HG03565 (cell line): ENCODE measurements around the gene SMOC1.
"Not testable (repeated sequence)": the region's sequence is repeated elsewhere in the genome, so short reads cannot be mapped to it uniquely, and the experiment has no call there.

Source experiments
- ATAC-seq: cut with Tn5 transposase; IDR thresholded peaks from one replicate; pipeline ENCODE4 v1.9.1; 2021; ENCODE audit warnings: mild to moderate bottlenecking, moderate library complexity; ENCODE audit not compliant: unreplicated experiment

The SMOC1 gene

GRCh38 chr14:69896080-69896479 lies 16.9 kb downstream of the SMOC1 start:
- no peak for ATAC-seq

- ATAC-seq: no peak
Observed at GRCh38 chr14:69896972-69897371, 17.8 kb downstream of the SMOC1 start.

- no peak for ATAC-seq
Observed at GRCh38 chr14:69900603-69901002, 21.4 kb downstream of the SMOC1 start.

GRCh38 chr14:69901113-69901951 lies 22.1 kb downstream of the SMOC1 start:
- no peak for ATAC-seq

- not testable (repeated sequence) for ATAC-seq
Observed at GRCh38 chr14:69903046-69903445, 23.8 kb downstream of the SMOC1 start.

- ATAC-seq: no peak
Observed at GRCh38 chr14:69904246-69904645, 25.0 kb downstream of the SMOC1 start.

- ATAC-seq: no peak
Observed at GRCh38 chr14:69906201-69906600, 27.0 kb downstream of the SMOC1 start.

- no peak for ATAC-seq
Observed at GRCh38 chr14:69909826-69910550, 30.8 kb downstream of the SMOC1 start.

- no peak for ATAC-seq
Observed at GRCh38 chr14:69910871-69911270, 31.7 kb downstream of the SMOC1 start.

- no peak for ATAC-seq
Observed at GRCh38 chr14:69913686-69914085, 34.5 kb downstream of the SMOC1 start.

GRCh38 chr14:69916396-69916795 lies 37.2 kb downstream of the SMOC1 start:
- ATAC-seq: no peak

- ATAC-seq: no peak
Observed at GRCh38 chr14:69917287-69917686, 38.1 kb downstream of the SMOC1 start.

GRCh38 chr14:69919815-69920214 lies 40.6 kb downstream of the SMOC1 start:
- no peak for ATAC-seq

GRCh38 chr14:69921052-69921451 lies 41.8 kb downstream of the SMOC1 start:
- no peak for ATAC-seq

GRCh38 chr14:69922198-69922597 lies 43.0 kb downstream of the SMOC1 start:
- ATAC-seq: no peak

- no peak for ATAC-seq
Observed at GRCh38 chr14:69924201-69924600, 45.0 kb downstream of the SMOC1 start.

GRCh38 chr14:69928111-69928523 lies 48.9 kb downstream of the SMOC1 start:
- no peak for ATAC-seq

- no peak for ATAC-seq
Observed at GRCh38 chr14:69930780-69931379, 51.7 kb downstream of the SMOC1 start.

- ATAC-seq: no peak
Observed at GRCh38 chr14:69931960-69932359, 52.7 kb downstream of the SMOC1 start.

- ATAC-seq: no peak
Observed at GRCh38 chr14:69932391-69932790, 53.2 kb downstream of the SMOC1 start.

GRCh38 chr14:69933623-69934275 lies 54.5 kb downstream of the SMOC1 start:
- no peak for ATAC-seq
